Measurements from ENCODE around the gene PSMA6. TPM values are rescaled to one million over a fixed set of nuclear protein-coding genes. Genes with fewer than 3 reads are reported as not detected.
"Not testable (repeated sequence)": the region's sequence is repeated elsewhere in the genome, so short reads cannot be mapped to it uniquely, and the experiment has no call there.

PSMA6 gene
- total RNA-seq, 1 donor from 2014 or later, result 196 TPM

DNA sequence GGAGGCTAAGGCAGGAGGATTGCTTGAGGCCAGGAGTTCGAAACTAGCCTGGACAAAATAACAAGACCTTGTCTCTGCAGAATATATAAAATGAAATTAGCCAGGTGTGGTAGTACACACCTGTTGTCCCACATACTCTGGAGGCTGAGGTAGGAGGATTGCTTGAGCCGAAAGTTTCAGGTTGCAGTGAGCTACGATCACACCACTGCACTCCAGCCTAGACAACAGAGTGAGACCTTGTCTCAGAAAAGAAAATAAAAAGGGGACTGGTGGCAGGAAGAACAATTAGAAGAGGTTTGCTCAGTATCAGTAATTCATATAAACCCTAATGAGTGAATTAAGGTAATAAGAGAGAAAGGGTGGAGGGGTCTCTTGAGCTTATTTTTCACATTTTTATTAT lies 8.0 kb downstream of the PSMA6 start:
- TF ChIP-seq, protein P1, sequence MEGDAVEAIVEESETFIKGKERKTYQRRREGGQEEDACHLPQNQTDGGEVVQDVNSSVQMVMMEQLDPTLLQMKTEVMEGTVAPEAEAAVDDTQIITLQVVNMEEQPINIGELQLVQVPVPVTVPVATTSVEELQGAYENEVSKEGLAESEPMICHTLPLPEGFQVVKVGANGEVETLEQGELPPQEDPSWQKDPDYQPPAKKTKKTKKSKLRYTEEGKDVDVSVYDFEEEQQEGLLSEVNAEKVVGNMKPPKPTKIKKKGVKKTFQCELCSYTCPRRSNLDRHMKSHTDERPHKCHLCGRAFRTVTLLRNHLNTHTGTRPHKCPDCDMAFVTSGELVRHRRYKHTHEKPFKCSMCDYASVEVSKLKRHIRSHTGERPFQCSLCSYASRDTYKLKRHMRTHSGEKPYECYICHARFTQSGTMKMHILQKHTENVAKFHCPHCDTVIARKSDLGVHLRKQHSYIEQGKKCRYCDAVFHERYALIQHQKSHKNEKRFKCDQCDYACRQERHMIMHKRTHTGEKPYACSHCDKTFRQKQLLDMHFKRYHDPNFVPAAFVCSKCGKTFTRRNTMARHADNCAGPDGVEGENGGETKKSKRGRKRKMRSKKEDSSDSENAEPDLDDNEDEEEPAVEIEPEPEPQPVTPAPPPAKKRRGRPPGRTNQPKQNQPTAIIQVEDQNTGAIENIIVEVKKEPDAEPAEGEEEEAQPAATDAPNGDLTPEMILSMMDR (conservative IDR thresholded peaks at IDR 0.05; ENCODE audit: low read depth, low read length), result no peak
- DNase-seq (ENCODE audit: low read depth), result no peak
- H3K4me3 ChIP-seq (ENCODE audit: low read depth, low read length), result no peak overlapping the region

DNA sequence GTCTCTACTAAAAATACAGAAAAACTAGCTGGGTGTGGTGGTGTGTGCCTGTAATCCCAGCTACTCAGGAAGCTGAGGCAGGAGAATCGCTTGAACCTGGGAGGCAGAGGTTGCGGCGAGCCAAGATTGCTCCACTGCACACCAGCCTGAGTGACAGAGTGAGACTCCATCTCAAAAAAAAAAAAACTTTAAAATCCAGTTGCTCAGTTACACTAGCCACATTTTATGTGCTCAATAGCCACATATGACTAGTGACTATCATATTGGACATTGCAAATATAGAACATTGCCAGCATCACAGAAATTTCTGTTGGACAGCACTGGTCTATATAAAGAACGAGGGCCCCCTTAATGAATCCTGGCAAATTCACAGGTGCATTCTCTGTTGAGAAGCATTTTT lies 9.2 kb downstream of the PSMA6 start:
- not testable (repeated sequence) for DNase-seq (ENCODE audit: low read depth); H3K4me3 ChIP-seq (ENCODE audit: low read depth, low read length)

DNA sequence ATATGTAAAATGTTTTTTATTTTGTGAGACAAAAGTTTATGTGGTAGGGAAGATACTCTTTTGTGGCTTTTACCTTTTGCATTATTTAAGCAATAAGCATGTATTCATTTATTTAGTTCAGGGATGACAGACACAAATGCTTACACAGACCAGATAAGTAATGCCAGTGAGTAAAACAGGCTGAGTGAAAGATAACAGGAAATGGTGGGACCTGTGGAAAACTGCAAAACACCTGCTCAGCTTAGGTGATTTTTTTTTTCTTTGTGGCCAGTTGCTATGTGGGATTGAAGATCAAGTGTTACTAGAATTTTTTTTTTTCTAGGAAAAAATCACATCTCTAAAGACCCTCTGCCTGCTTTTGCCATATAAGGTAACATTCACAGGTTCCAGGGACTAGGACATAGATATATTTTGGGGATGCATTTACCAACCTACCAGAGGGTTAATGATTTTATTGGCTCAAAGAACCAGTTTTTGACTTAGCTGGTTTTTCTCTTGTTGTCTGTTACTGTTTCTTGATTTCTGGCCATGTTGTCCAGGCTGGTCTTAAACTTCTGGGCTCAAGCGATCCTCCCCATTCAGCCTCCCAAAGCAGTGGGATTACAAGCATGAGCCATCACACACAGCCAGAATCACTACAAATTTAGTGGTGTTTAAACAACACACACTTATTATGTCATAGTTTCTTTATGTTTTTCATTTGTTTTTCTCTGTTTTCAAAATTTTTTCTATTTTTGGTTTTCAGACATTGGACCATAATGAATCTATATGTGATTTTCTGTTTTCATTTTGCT lies 9.8 kb downstream of the PSMA6 start:
- TF ChIP-seq, protein P1 (conservative IDR thresholded peaks at IDR 0.05; ENCODE audit: low read depth, low read length), result no peak

DNA sequence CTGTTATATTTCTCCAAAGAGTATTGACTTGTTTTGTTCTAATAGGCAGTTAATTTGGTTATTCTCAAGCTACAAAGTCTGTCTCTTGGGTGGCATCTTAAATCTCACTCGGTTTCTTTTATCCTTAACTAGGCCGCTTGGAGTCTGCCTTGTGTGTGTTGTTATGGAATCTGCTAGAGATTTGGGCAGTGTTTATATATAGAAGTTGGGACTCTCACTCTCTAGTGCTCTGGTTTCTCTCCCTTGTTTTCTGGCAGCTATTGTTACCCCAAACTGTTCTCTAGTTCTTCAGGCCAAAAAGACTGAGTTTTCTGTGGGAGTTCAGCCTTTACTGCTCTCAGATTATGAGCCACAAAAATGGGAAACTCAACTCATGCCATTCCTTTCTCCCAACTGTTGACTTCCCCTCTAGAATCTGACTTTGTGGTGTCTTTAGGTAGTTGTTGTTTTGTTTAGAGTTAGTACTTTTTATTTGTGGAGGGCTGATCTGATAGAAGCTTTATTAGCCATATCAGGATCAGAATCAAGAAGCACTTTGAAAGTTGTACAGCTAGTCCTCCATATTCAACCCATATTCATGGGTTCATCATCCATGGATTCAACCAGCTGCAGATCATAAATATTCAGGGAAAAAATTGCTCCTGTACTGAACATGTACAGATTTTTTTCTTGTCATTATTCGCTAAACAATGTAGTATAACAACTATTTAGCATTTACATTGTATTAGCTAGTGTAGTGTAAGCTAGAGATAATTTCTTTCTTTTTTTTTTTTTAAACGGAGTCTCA lies 11.2 kb downstream of the PSMA6 start:
- H3K4me3 ChIP-seq (ENCODE audit: low read depth, low read length), result no peak overlapping the region
- TF ChIP-seq, protein P1 (conservative IDR thresholded peaks at IDR 0.05; ENCODE audit: low read depth, low read length), result no peak
- DNase-seq (ENCODE audit: low read depth), result no peak

More for the DNA sequence above, 9.8 kb downstream of the PSMA6 start:
- H3K4me3 ChIP-seq (ENCODE audit: low read depth, low read length), result no peak overlapping the region
- no peak for DNase-seq (ENCODE audit: low read depth)

DNA sequence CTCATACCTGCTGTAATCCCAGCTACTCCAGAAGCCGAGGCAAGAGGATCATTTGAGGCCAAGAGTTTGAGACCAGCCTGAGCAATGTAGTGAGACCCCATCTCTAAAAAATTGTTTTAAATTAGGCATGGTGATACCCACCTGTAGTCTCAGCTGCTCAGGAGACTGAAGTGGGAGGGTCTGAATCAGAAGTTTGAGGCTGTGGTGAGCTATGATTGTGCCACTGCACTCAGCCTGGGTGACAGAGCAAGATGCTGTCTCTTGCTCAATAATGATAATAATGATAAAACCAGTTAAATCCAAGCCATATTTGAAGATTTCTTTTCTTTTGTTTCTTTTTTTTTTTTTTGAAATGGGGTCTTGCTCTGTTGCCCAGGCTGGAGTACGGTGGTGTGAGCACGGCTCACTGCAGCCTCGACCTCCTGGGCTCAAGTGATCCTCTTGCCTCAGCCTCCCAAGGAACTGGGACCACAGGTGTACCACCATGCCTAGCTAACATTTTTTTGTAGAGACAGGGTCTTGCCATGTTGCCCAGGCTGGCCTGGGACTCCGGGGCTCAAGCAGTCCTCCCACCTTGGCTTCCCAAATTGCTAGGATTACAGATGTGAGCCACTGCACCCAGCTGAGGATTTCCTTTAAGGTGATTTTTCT lies 12.8 kb downstream of the PSMA6 start:
- TF ChIP-seq, protein P1 (conservative IDR thresholded peaks at IDR 0.05; ENCODE audit: low read depth, low read length), result no peak
- no peak for DNase-seq (ENCODE audit: low read depth)
- H3K4me3 ChIP-seq (ENCODE audit: low read depth, low read length), result no peak overlapping the region

DNA sequence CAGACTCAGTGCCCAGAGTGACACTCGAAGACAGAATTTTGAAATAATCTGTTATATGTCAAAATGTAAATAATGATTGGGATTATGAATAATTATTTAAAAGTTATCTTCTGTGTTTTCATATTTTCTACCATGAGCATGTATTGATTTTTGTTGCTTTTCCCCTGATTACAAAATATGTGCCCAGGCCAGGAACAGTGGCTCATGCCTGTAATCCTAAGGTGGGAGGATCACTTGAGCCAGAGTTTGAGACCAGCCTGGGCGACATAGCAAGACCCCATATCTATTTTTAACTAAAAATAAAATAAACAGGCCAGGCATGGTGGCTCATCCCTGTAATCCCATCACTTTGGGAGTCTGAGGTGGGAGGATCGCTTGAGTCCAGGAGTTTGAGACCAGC lies 13.5 kb downstream of the PSMA6 start:
- no peak for DNase-seq (ENCODE audit: low read depth)

More for the DNA sequence above, 13.5 kb downstream of the PSMA6 start:
- H3K4me3 ChIP-seq (ENCODE audit: low read depth, low read length), result no peak overlapping the region
- TF ChIP-seq, protein P1 (conservative IDR thresholded peaks at IDR 0.05; ENCODE audit: low read depth, low read length), result no peak
